Measurements from ENCODE around the gene MYADML2.
"Not testable (repeated sequence)": the region's sequence is repeated elsewhere in the genome, so short reads cannot be mapped to it uniquely, and the experiment has no call there.

Gene MYADML2

DNA sequence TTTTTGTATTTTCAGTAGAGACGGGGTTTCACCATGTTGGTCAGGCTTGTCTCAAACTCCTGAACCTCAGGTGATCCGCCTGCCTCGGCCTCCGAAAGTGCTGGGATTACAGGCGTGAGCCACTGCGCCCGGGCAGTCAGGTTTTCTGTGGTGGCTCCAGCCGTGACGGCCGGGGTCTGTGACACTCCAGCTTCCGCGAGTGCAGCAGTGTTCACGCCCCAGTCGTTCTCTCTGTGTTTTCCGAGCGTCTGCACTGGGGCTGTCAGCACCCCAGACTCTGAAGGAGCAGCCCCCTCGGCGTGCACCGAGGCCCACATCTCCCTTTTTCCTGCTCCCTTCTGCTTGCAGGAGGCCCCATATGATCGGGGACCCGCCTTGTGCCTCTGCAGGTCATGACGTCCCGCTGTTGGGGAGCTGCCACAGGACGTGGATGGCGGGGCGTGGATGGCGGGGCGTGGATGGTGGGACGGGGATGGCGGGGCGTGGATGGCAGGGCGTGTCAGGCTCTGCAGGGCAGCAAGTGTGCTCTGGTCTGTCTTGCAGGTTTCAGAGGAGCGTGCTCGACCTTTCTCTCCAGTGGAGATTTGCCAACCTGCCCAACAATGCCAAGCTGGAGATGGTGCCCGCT, 36.1 kb upstream of the MYADML2 start:
- peaks cover 4% of the 10 kb centered on the region; the same call in 1 of the 2 replicates for H3K79me2 ChIP-seq (ENCODE audit: low read length)
- H3K27ac ChIP-seq (ENCODE audit: low read length), result no peak overlapping the region
- H3K36me3 ChIP-seq (replicated peaks; ENCODE audit: low read depth, low read length), result peaks cover 12% of the 10 kb centered on the region
- no peak overlapping the region for H3K9ac ChIP-seq (ENCODE audit: low read length)
- no peaks in the 10 kb centered on the region for H4K20me1 ChIP-seq (ENCODE audit: insufficient read depth, low read length)
- no peak overlapping the region for H3K4me3 ChIP-seq (ENCODE audit: low read length)
- H3K4me2 ChIP-seq (ENCODE audit: low read length), result no peak overlapping the region
- no peaks in the 10 kb centered on the region for H3K9me3 ChIP-seq (ENCODE audit: insufficient read depth, low read length)
- H3K4me1 ChIP-seq (ENCODE audit: low read length), result peaks cover 4% of the 10 kb centered on the region; the same call in 1 of the 2 replicates
- TF ChIP-seq, protein P1, sequence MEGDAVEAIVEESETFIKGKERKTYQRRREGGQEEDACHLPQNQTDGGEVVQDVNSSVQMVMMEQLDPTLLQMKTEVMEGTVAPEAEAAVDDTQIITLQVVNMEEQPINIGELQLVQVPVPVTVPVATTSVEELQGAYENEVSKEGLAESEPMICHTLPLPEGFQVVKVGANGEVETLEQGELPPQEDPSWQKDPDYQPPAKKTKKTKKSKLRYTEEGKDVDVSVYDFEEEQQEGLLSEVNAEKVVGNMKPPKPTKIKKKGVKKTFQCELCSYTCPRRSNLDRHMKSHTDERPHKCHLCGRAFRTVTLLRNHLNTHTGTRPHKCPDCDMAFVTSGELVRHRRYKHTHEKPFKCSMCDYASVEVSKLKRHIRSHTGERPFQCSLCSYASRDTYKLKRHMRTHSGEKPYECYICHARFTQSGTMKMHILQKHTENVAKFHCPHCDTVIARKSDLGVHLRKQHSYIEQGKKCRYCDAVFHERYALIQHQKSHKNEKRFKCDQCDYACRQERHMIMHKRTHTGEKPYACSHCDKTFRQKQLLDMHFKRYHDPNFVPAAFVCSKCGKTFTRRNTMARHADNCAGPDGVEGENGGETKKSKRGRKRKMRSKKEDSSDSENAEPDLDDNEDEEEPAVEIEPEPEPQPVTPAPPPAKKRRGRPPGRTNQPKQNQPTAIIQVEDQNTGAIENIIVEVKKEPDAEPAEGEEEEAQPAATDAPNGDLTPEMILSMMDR (IDR thresholded peaks at IDR 0.05; ENCODE audit: low read depth, low read length), result no peak
- no peak for TF ChIP-seq EZH2phosphoT487 (IDR thresholded peaks at IDR 0.05; ENCODE audit: low read depth)
- H3K27me3 ChIP-seq (ENCODE audit: low read depth, low read length), result no peaks in the 10 kb centered on the region
- H2AFZ ChIP-seq (ENCODE audit: low read depth, low read length), result no peak overlapping the region

DNA sequence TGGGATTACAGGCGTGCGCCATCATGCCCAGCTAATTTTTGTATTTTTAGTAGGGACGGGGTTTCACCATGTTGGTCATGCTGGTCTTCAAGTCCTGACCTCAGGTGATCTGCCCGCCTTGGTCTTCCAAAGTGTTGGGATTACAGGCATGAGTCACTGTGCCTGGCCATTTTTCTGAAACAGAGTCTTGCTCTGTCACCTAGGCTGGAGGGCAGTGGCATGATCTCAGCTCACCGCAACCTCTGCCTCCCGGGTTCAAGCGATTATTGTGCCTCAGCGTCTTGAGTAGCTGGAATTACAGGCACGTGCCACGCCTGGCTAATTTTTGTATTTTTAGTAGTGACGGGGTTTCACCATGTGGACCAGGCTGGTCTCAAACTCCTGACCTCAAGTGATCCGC, 34.5 kb upstream of the MYADML2 start:
- not testable (repeated sequence) for H3K27me3 ChIP-seq (ENCODE audit: low read depth, low read length); H4K20me1 ChIP-seq (ENCODE audit: insufficient read depth, low read length); H3K27ac ChIP-seq (ENCODE audit: low read length); H3K9ac ChIP-seq (ENCODE audit: low read length); H3K4me1 ChIP-seq (ENCODE audit: low read length); H3K9me3 ChIP-seq (ENCODE audit: insufficient read depth, low read length); H3K4me2 ChIP-seq (ENCODE audit: low read length); H2AFZ ChIP-seq (ENCODE audit: low read depth, low read length); H3K4me3 ChIP-seq (ENCODE audit: low read length); H3K36me3 ChIP-seq (replicated peaks; ENCODE audit: low read depth, low read length); H3K79me2 ChIP-seq (ENCODE audit: low read length)

DNA sequence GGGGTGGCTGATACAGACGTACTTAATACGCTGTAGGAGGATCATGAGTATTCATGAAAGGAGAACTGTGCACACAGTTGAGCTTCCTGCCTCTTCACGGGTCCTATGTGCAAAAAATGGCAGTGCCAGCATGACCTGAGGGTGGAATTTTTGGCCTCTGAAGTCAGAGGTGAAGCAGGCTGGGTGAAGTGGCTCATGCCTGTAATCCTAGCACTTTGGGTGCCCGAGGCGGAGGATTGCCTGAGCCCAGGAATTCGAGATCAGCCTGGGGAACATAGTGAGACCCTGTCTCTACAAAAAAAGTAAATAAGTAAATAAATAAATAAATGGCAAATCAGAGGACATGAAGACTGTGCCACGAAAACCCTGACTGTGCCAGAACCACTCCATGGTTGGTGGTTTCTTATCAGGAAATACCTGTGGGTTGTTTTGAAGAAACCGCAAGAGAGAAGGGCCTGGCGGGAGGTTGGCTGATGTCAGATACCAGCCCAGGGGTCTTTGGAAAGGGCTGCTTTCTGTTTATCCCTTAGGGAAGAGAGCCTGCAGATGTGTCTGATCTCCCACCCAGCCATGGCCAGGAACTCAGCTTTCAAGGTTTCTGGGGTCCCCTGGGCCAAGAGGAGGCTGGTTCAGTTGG, 33.8 kb upstream of the MYADML2 start:
- H3K9ac ChIP-seq (ENCODE audit: low read length), result no peak overlapping the region
- peaks cover 8% of the 10 kb centered on the region for H3K36me3 ChIP-seq (replicated peaks; ENCODE audit: low read depth, low read length)
- no peaks in the 10 kb centered on the region for H3K9me3 ChIP-seq (ENCODE audit: insufficient read depth, low read length)
- no peak overlapping the region for H3K27ac ChIP-seq (ENCODE audit: low read length)
- TF ChIP-seq, protein P1 (IDR thresholded peaks at IDR 0.05; ENCODE audit: low read depth, low read length), result no peak
- H3K4me3 ChIP-seq (ENCODE audit: low read length), result no peak overlapping the region
- no peaks in the 10 kb centered on the region for H3K27me3 ChIP-seq (ENCODE audit: low read depth, low read length)
- peaks cover 11% of the 10 kb centered on the region for H3K4me1 ChIP-seq (ENCODE audit: low read length)
- H3K79me2 ChIP-seq (ENCODE audit: low read length), result peaks cover 4% of the 10 kb centered on the region; the same call in 1 of the 2 replicates
- H3K4me2 ChIP-seq (ENCODE audit: low read length), result no peak overlapping the region
- no peak overlapping the region for H2AFZ ChIP-seq (ENCODE audit: low read depth, low read length)
- H4K20me1 ChIP-seq (ENCODE audit: insufficient read depth, low read length), result no peaks in the 10 kb centered on the region

DNA sequence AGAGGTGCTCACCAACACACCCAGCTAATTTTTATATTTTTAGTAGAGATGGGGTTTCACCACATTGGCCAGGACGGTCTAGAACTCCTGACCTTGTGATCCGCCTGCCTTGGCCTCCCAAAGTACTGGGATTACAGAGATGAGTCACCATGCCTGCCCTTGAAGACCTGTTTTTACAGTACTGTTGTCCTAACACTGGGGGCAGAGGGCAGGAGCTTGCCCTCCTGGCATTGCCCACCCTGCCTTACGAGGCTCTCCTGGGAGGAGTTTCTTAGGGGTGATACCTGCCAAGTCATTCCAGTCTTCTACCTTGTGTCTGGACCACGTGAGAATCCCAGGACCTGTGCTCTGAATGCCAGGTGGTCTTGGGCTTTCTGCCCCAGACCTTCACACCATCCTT, 33.1 kb upstream of the MYADML2 start:
- peaks cover 4% of the 10 kb centered on the region; the same call in 1 of the 2 replicates for H3K79me2 ChIP-seq (ENCODE audit: low read length)
- H4K20me1 ChIP-seq (ENCODE audit: insufficient read depth, low read length), result no peaks in the 10 kb centered on the region
- H3K36me3 ChIP-seq (replicated peaks; ENCODE audit: low read depth, low read length), result peaks cover 7% of the 10 kb centered on the region
- H3K4me3 ChIP-seq (ENCODE audit: low read length), result no peak overlapping the region
- TF ChIP-seq EZH2phosphoT487 (IDR thresholded peaks at IDR 0.05; ENCODE audit: low read depth), result no peak
- TF ChIP-seq, protein P1 (IDR thresholded peaks at IDR 0.05; ENCODE audit: low read depth, low read length), result no peak
- peaks cover 11% of the 10 kb centered on the region for H3K4me1 ChIP-seq (ENCODE audit: low read length)
- H3K27me3 ChIP-seq (ENCODE audit: low read depth, low read length), result no peaks in the 10 kb centered on the region
- H2AFZ ChIP-seq (ENCODE audit: low read depth, low read length), result no peak overlapping the region
- H3K4me2 ChIP-seq (ENCODE audit: low read length), result no peak overlapping the region
- H3K27ac ChIP-seq (ENCODE audit: low read length), result no peak overlapping the region
- H3K9me3 ChIP-seq (ENCODE audit: insufficient read depth, low read length), result no peaks in the 10 kb centered on the region
- H3K9ac ChIP-seq (ENCODE audit: low read length), result no peak overlapping the region
